IMR-90 (cell line): ENCODE results near the gene MMS19. TPM values are rescaled to one million over a fixed set of nuclear protein-coding genes. Genes with fewer than 3 reads are reported as not detected.
A peak's percentile ranks its signal among the peaks of the same experiment; 100 is the strongest.

Source experiments
- ATAC-seq: fragments of 200-7000 bp; cut with Tn5 transposase; 2 replicates; pipeline ENCODE4 v1.9.1; 2020; ENCODE audit warnings: low read depth, mild to moderate bottlenecking, moderate library complexity
- BruUV-seq: library from RNA; stranded (reverse); fragments of 400-500 nt; replicated peaks from 2 replicates; lab custom pipeline; 2021; lab: Mats Ljungman, UMichigan
- CTCF ChIA-PET: fragments of 300-600 bp; formaldehyde crosslinking; extraction: SDS; loops from one replicate; lab custom pipeline; 2021; ENCODE audit warnings: antibody characterized with exemption; lab: Yijun Ruan, JAX
- POLR2A ChIA-PET: fragments of 300-600 bp; sonication (Branson Sonifier 250); formaldehyde crosslinking; loops from one replicate; lab custom pipeline; 2022; ENCODE audit warnings: antibody characterized with exemption; ENCODE audit not compliant: unreplicated experiment; lab: Charles Lee
- DNase-seq: peaks from one replicate; pipeline ENCODE4 v3.0.0; 2013
- H2AFZ ChIP-seq: replicated peaks from 2 replicates; pipeline ENCODE3; 2013; ENCODE audit warnings: low read length, mild to moderate bottlenecking; ENCODE audit not compliant: poor library complexity
- H2AK5ac ChIP-seq: 2 replicates; pipeline ENCODE4 v1.6.1; 2013; ENCODE audit warnings: low read depth, low read length, inconsistent platforms
- H2AK9ac ChIP-seq: replicated peaks from 2 replicates; pipeline ENCODE3; 2013; ENCODE audit warnings: mild to moderate bottlenecking, low read depth, low read length, moderate library complexity; ENCODE audit not compliant: poor library complexity
- H2BK120ac ChIP-seq: 2 replicates; pipeline ENCODE4 v1.6.1; 2013; ENCODE audit warnings: low read depth, low read length, inconsistent platforms
- H2BK15ac ChIP-seq: 3 replicates; pipeline ENCODE4 v1.6.1; 2013; ENCODE audit warnings: low read depth, low read length, inconsistent platforms
- H2BK20ac ChIP-seq: 2 replicates; pipeline ENCODE4 v1.6.1; 2013; ENCODE audit warnings: low read depth, mild to moderate bottlenecking, inconsistent platforms, low read length, moderate library complexity
- H2BK5ac ChIP-seq: 2 replicates; pipeline ENCODE4 v1.6.1; 2013; ENCODE audit warnings: mild to moderate bottlenecking, low read depth, low read length, inconsistent platforms; ENCODE audit not compliant: poor library complexity, severe bottlenecking
- H3K14ac ChIP-seq: replicated peaks from 2 replicates; pipeline ENCODE4 v1.6.1; 2013; ENCODE audit warnings: low read depth, low read length, inconsistent platforms
- H3K18ac ChIP-seq: 2 replicates; pipeline ENCODE4 v1.6.1; 2013; ENCODE audit warnings: low read depth, low read length, control low read depth
- H3K23ac ChIP-seq: 2 replicates; pipeline ENCODE4 v1.6.1; 2013; ENCODE audit warnings: low read depth, low read length, inconsistent platforms
- H3K27ac ChIP-seq: 2 replicates; pipeline ENCODE4 v1.5.1; 2013; ENCODE audit warnings: mild to moderate bottlenecking, control low read depth, low read length; ENCODE audit not compliant: insufficient read depth
- H3K27me3 ChIP-seq: 2 replicates; pipeline ENCODE4 v1.6.1; 2013; ENCODE audit warnings: low read length; ENCODE audit not compliant: control insufficient read depth, insufficient read depth
- H3K36me3 ChIP-seq: 2 replicates; pipeline ENCODE4 v1.6.1; 2013; ENCODE audit warnings: low read length, mixed read lengths; ENCODE audit not compliant: control insufficient read depth, insufficient read depth
- H3K4ac ChIP-seq: 2 replicates; pipeline ENCODE4 v1.6.1; 2013; ENCODE audit warnings: low read depth, low read length, inconsistent platforms
- H3K4me1 ChIP-seq: 2 replicates; pipeline ENCODE4 v1.6.1; 2013; ENCODE audit warnings: low read length, mixed read lengths; ENCODE audit not compliant: control insufficient read depth, insufficient read depth
- H3K4me2 ChIP-seq: 2 replicates; pipeline ENCODE4 v1.6.1; 2013; ENCODE audit warnings: low read depth, mild to moderate bottlenecking, control low read depth, low read length, moderate library complexity
- H3K4me3 ChIP-seq: 2 replicates; pipeline ENCODE4 v1.5.1; 2013; ENCODE audit warnings: low read depth, mild to moderate bottlenecking, control low read depth, low read length, moderate library complexity; ENCODE audit not compliant: insufficient read depth
- H3K56ac ChIP-seq: 2 replicates; pipeline ENCODE4 v1.6.1; 2013; ENCODE audit warnings: low read length, inconsistent platforms; ENCODE audit not compliant: insufficient read depth; ENCODE audit errors: extremely low read depth
- H3K79me1 ChIP-seq, 2 experiments: 2 replicates each; pipeline ENCODE4 v1.6.1; 2013; ENCODE audit warnings: low read length in 2 of 2, inconsistent platforms in 1 of 2, low read depth in 1 of 2
- H3K9ac ChIP-seq: 2 replicates; pipeline ENCODE4 v1.6.1; 2013; ENCODE audit warnings: low read depth, low read length, control low read depth
- H3K9me1 ChIP-seq: 2 replicates; pipeline ENCODE4 v1.6.1; 2013; ENCODE audit warnings: low read length, inconsistent platforms; ENCODE audit not compliant: insufficient read depth
- H3K9me3 ChIP-seq: 2 replicates; pipeline ENCODE4 v1.6.1; 2013; ENCODE audit warnings: low read length; ENCODE audit not compliant: control insufficient read depth, insufficient read depth
- H4K20me1 ChIP-seq: 2 replicates; pipeline ENCODE4 v1.6.1; 2013; ENCODE audit warnings: low read length, inconsistent platforms; ENCODE audit not compliant: insufficient read depth
- H4K5ac ChIP-seq: 2 replicates; pipeline ENCODE4 v1.6.1; 2013; ENCODE audit warnings: mild to moderate bottlenecking, low read depth, low read length, control low read depth
- H4K8ac ChIP-seq, 2 experiments: 2 replicates each; pipeline ENCODE4 v1.6.1; 2013; ENCODE audit warnings: low read depth in 2 of 2, low read length in 2 of 2, control low read depth in 1 of 2, inconsistent platforms in 1 of 2
- H4K91ac ChIP-seq: 2 replicates; pipeline ENCODE4 v1.6.1; 2013; ENCODE audit warnings: low read depth, low read length, inconsistent platforms; ENCODE audit not compliant: insufficient read depth
- CEBPB ChIP-seq: IDR thresholded peaks from 2 replicates; pipeline ENCODE4 v1.6.1; 2012; ENCODE audit warnings: low read depth, low read length, improper control_type of control experiment
- CHD1 ChIP-seq: IDR thresholded peaks from 2 replicates; pipeline ENCODE4 v1.6.1; 2012; ENCODE audit warnings: low read depth, low read length, improper control_type of control experiment
- ELK1 ChIP-seq: fragments of 150-350 bp; IDR thresholded peaks from 2 replicates; pipeline ENCODE4 v1.6.1; 2016; ENCODE audit warnings: low read depth, mild to moderate bottlenecking, low read length, moderate library complexity, borderline replicate concordance
- FOS ChIP-seq: fragments of 150-350 bp; IDR thresholded peaks from 2 replicates; pipeline ENCODE4 v1.6.1; 2016; ENCODE audit warnings: low read depth, low read length
- MAFK ChIP-seq: IDR thresholded peaks from 2 replicates; pipeline ENCODE4 v1.6.1; 2012; ENCODE audit warnings: low read depth, low read length, improper control_type of control experiment
- NFE2L2 ChIP-seq: fragments of 150-350 bp; IDR thresholded peaks from 2 replicates; pipeline ENCODE4 v1.6.1; 2016; ENCODE audit warnings: low read depth, mild to moderate bottlenecking, low read length
- POLR2A ChIP-seq: IDR thresholded peaks from 2 replicates; pipeline ENCODE4 v1.6.1; 2012; ENCODE audit warnings: mild to moderate bottlenecking, low read depth, low read length
- USF2 ChIP-seq: fragments of 150-350 bp; IDR thresholded peaks from 2 replicates; pipeline ENCODE4 v1.6.1; 2017; ENCODE audit warnings: mild to moderate bottlenecking, antibody characterized with exemption, low read length, low read depth
- WGBS, 2 experiments: methylation state at CpG; one replicate each; pipeline versions ENCODE4 v1.1.5 to v1.1.7; 2013; ENCODE audit warnings: missing lambda C conversion rate in 2 of 2; ENCODE audit not compliant: insufficient read length in 1 of 2; ENCODE audit errors: extremely low coverage in 2 of 2; 5-methylcytosine and 5-hydroxymethylcytosine counted together
- dilution Hi-C: fragments of 300-500 bp; cut with HindIII; formaldehyde crosslinking; loops from one replicate; pipeline ENCODE4 v1.14.3; 2018; ENCODE audit warnings: low sequenced_read_pairs; ENCODE audit not compliant: unreplicated experiment
- in situ Hi-C: fragments of 300-500 bp; cut with MboI; formaldehyde crosslinking; loops from 3 replicates; pipeline ENCODE4 v1.14.3; 2019; ENCODE audit warnings: low sequenced_read_pairs, inconsistent platforms, mixed read lengths
- intact Hi-C: fragments of 100-400 bp; cut with micrococcal nuclease; formaldehyde crosslinking; loops from 2 replicates; pipeline ENCODE4 v1.10.0; 2022
- polyA plus RNA-seq, 3 experiments: library from polyadenylated mRNA; depleted of rRNA; stranded (reverse); fragments of >200 nt; gene quantifications; 2 replicates each; pipeline ENCODE4 v1.2.3, GENCODE V29; 2012; ENCODE audit warnings: low replicate concordance in 1 of 3
- total RNA-seq: library from RNA; depleted of rRNA; stranded (reverse); fragments of >200 nt; gene quantifications from 2 replicates; pipeline ENCODE4 v1.2.3, GENCODE V29; 2012

MMS19 gene
- total and polyA plus RNA-seq, 2 of the 4 experiments (the other 2 are of a cell fraction) = 70.1 to 72.7 TPM

GRCh38 chr10:97482381-97482780, 15.8 kb downstream of the MMS19 start:
- H3K9ac ChIP-seq = no peak overlapping the region
- H3K9me1 ChIP-seq = peaks cover 18% of the 10 kb centered on the region
- no peak overlapping the region for H2BK120ac ChIP-seq
- H3K23ac ChIP-seq = no peak overlapping the region
- H3K27me3 ChIP-seq = no peaks in the 10 kb centered on the region
- H2AK5ac ChIP-seq = no peak overlapping the region
- H3K4me3 ChIP-seq = no peak overlapping the region
- no peak overlapping the region for H3K27ac ChIP-seq
- dilution Hi-C loops (no loop called here), in situ Hi-C loops (no loop called here), intact Hi-C loops (no loop called here)
- no peak overlapping the region for H3K4me2 ChIP-seq
- no peak overlapping the region for H3K56ac ChIP-seq
- no peak overlapping the region for H2BK15ac ChIP-seq
- no peak overlapping the region for H4K91ac ChIP-seq
- H3K14ac ChIP-seq = no peak overlapping the region
- H4K20me1 ChIP-seq = peaks cover 32% of the 10 kb centered on the region
- peaks cover 7% of the 10 kb centered on the region for H3K4me1 ChIP-seq
- WGBS, 2 experiments = 89% methylated on average over 1 of the region's 1 CpG; no CpG with 5 or more reads in 1 of the 2 experiments
- H3K18ac ChIP-seq = no peak overlapping the region
- H3K9me3 ChIP-seq = no peaks in the 10 kb centered on the region
- peak overlapping the region; percentile 39 for H2BK5ac ChIP-seq
- no TSS peak for BruUV-seq
- peaks cover 28% of the 10 kb centered on the region for H3K36me3 ChIP-seq
- no peak overlapping the region for H3K4ac ChIP-seq
- H4K5ac ChIP-seq = no peak overlapping the region
- DNase-seq (no peak), ATAC-seq (no peak)
- no peak overlapping the region for H2BK20ac ChIP-seq
- peaks cover 26 to 78% of the 10 kb centered on the region in 2 experiments for H3K79me1 ChIP-seq
- CTCF ChIA-PET = no interaction called here
- H4K8ac ChIP-seq = no peak overlapping the region
- POLR2A ChIA-PET = no interaction called here
- H2AK9ac ChIP-seq = no peak overlapping the region
- TF ChIP-seq CEBPB (no peak), MAFK (no peak), USF2 (no peak), FOS (no peak), NFE2L2 (no peak), CHD1 (no peak), POLR2A (no peak), ELK1 (no peak)
- H2AFZ ChIP-seq = no peak overlapping the region
